Right lobe of liver (tissue), 6 donors: ENCODE results near the gene GALK1. TPM values are rescaled to one million over a fixed set of nuclear protein-coding genes. Genes with fewer than 3 reads are reported as not detected.

Source experiments
- ATAC-seq, 4 donors: fragments of 200-7000 bp; cut with Tn5 transposase; one replicate each; pipeline ENCODE4 v1.9.1; 2020; ENCODE audit warnings: mild to moderate bottlenecking in 4 of 4, moderate library complexity in 4 of 4
- DNase-seq, 3 donors: peaks; one replicate each; pipeline ENCODE4 v3.0.0-alpha.2; 2020
- H3K27ac ChIP-seq, 3 donors: fragments of 200-600 bp; one replicate each; pipeline ENCODE4 v1.8.0; 2022
- H3K27me3 ChIP-seq, 2 donors: fragments of 200-600 bp; one replicate each; pipeline ENCODE4 v1.8.0; 2022
- H3K36me3 ChIP-seq, 4 donors: fragments of 200-600 bp; sonication (generic) in 1 of 4; one replicate each; pipeline versions ENCODE4 v1.5.1 to v1.8.0; 2017 to 2022; ENCODE audit warnings: control low read depth in 1 of 4
- H3K4me1 ChIP-seq, 4 donors: fragments of 200-600 bp; sonication (generic) in 1 of 4; one replicate each; pipeline versions ENCODE4 v1.5.1 to v1.8.0; 2017 to 2022; ENCODE audit warnings: control low read depth in 1 of 4
- H3K4me3 ChIP-seq, 3 donors: fragments of 200-600 bp; one replicate each; pipeline ENCODE4 v1.8.0; 2022
- H3K9me3 ChIP-seq, 4 donors: fragments of 200-600 bp; sonication (generic) in 1 of 4; one replicate each; pipeline versions ENCODE4 v1.5.1 to v1.8.0; 2017 to 2022; ENCODE audit warnings: control low read depth in 1 of 4
- POLR2A ChIP-seq: fragments of 450-650 bp; IDR thresholded peaks from one replicate; pipeline ENCODE4 v1.6.1; 2017; ENCODE audit warnings: antibody characterized with exemption, mild to moderate bottlenecking
- WGBS: methylation state at CpG from one replicate; pipeline ENCODE4 v1.1.6; 2018; ENCODE audit warnings: low coverage, low lambda C conversion rate; ENCODE audit not compliant: insufficient coverage; ENCODE audit errors: missing lambda C conversion rate; 5-methylcytosine and 5-hydroxymethylcytosine counted together
- intact Hi-C, 2 donors: fragments of 100-400 bp; cut with DNase I; formaldehyde crosslinking; loops; one replicate each; pipeline versions ENCODE4 v1.11.2 to v1.14.1; 2022
- total RNA-seq, 6 experiments: library from RNA; depleted of rRNA in 2 of 6; stranded (reverse); fragments of >200 nt in 2 of 6; fragmentation: NEBNext Ultra II Directional in 3 of 6; extraction: Animal tissue kit (Norgen Biotek cat#: 25700) in 3 of 6; gene quantifications; one replicate each; pipeline versions ENCODE4 v1.1.0 to v1.2.4, GENCODE V29; 2016 to 2023
- TF ChIP-seq, protein P1 (sequence below), 4 donors: fragments of 200-600 bp in 3 of 4; fragments of 450-650 bp in 1 of 4; IDR thresholded peaks; one replicate each; pipeline versions ENCODE4 v1.5.1 to v1.8.0; 2016 to 2022; ENCODE audit warnings: antibody characterized with exemption in 4 of 4, mild to moderate bottlenecking in 2 of 4
- donor health status: DM: no; HTN: yes; CAD: no.
- donor health status: DM: no; HTN: no; CAD: no.
- donor health status: DM: no; HTN: no; CAD: no.
- donor health status: DM: no; HTN: yes; CAD: no.
- donor health status: DM: no; HTN: yes; CAD: no.

The GALK1 gene
- total RNA-seq, 6 experiments from 2014 or later: 38.6 to 87.4 (median 76.9) TPM

DNA sequence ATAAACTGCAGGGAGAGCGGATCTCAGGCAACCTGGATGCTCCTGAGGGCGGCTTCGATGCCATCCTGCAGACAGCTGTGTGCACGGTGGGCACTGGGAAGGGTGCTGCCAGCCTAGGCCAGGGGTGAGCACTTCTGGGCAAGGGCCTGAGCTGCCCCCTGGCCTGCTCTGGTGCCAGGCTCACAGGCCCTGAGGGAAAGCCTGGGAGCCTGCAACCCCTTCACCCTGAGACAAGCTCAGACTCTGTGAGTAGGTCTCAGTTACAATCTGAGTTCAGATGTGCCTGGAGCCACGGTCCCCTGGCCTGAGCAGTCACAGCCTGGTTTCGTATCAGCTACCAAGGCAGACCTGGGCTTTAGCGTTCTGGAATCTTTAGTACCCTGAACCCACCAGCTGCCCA lies 35.6 kb downstream of the GALK1 start:
- no peak for ATAC-seq
- Histone ChIP-seq H3K36me3 (no peaks in the 10 kb centered on the region), H3K27me3 (no peaks in the 10 kb centered on the region), H3K4me1 (peaks cover 0 to 2% (median 0%) of the 10 kb centered on the region in 4 donors), H3K9me3 (no peaks in the 10 kb centered on the region), H3K27ac (no peak overlapping the region), H3K4me3 (no peak overlapping the region)
- 60% methylated on average over 1 of the region's 7 CpGs for WGBS
- intact Hi-C loops: no loop called here
- no peak for DNase-seq
- TF ChIP-seq, protein P1, sequence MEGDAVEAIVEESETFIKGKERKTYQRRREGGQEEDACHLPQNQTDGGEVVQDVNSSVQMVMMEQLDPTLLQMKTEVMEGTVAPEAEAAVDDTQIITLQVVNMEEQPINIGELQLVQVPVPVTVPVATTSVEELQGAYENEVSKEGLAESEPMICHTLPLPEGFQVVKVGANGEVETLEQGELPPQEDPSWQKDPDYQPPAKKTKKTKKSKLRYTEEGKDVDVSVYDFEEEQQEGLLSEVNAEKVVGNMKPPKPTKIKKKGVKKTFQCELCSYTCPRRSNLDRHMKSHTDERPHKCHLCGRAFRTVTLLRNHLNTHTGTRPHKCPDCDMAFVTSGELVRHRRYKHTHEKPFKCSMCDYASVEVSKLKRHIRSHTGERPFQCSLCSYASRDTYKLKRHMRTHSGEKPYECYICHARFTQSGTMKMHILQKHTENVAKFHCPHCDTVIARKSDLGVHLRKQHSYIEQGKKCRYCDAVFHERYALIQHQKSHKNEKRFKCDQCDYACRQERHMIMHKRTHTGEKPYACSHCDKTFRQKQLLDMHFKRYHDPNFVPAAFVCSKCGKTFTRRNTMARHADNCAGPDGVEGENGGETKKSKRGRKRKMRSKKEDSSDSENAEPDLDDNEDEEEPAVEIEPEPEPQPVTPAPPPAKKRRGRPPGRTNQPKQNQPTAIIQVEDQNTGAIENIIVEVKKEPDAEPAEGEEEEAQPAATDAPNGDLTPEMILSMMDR (IDR thresholded peaks at IDR 0.05): no peak
- no peak for TF ChIP-seq POLR2A

DNA sequence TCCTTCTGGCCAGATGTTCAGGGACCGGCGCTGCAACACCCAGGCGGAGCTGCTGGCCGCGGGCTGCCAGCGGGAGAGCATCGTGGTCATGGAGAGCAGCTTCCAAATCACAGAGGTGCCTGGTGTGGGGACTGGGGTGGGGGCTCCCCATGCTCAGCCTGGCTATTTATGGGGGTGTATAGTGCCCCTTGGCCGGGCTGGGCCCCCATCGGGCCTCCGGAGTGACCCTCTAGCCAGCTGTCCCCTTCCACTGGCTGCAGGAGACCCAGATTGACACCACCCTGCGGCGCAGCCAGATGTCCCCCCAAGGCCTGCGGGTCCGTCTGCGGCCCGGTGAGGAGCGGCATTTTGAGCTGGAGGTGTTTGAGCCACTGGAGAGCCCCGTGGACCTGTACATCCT lies 37.6 kb downstream of the GALK1 start:
- intact Hi-C loops: no loop called here

DNA sequence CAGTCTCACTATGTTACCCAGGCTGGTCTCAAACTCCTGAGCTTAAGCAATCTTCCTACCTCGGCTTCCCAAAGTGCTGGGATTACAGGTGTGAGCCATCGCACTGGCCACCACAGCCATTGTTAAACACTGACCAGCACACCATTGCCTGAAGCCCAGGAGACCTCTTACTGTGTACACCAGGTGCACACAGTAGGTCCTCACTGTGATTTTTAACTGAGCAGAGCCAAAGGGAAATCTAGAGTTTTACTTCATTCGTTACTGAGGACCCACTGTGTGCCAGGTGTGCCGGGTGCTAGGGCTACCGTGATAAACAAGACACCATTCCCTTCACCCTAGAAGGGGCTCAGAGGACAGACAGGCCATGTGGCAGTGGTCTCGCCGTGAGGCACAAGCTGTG lies 39.5 kb downstream of the GALK1 start:
- DNase-seq (no peak), ATAC-seq (no peak)
- 88% methylated on average over 6 of the region's 7 CpGs for WGBS
- Histone ChIP-seq H3K4me3 (no peak overlapping the region), H3K27ac (no peak overlapping the region), H3K4me1 (no peaks in the 10 kb centered on the region), H3K9me3 (no peaks in the 10 kb centered on the region), H3K36me3 (no peaks in the 10 kb centered on the region), H3K27me3 (no peaks in the 10 kb centered on the region)
- TF ChIP-seq POLR2A: no peak
- TF ChIP-seq, protein P1 (IDR thresholded peaks at IDR 0.05): no peak
- intact Hi-C loops: no loop called here

More for the DNA sequence above, 37.6 kb downstream of the GALK1 start:
- TF ChIP-seq, protein P1 (IDR thresholded peaks at IDR 0.05): no peak
- TF ChIP-seq POLR2A: no peak
- ATAC-seq (no peak), DNase-seq (no peak)
- Histone ChIP-seq H3K4me3 (no peak overlapping the region), H3K4me1 (no peaks in the 10 kb centered on the region), H3K9me3 (no peaks in the 10 kb centered on the region), H3K36me3 (no peaks in the 10 kb centered on the region), H3K27me3 (no peaks in the 10 kb centered on the region), H3K27ac (no peak overlapping the region)
- WGBS: no CpG with 5 or more reads among the region's 18 CpGs

DNA sequence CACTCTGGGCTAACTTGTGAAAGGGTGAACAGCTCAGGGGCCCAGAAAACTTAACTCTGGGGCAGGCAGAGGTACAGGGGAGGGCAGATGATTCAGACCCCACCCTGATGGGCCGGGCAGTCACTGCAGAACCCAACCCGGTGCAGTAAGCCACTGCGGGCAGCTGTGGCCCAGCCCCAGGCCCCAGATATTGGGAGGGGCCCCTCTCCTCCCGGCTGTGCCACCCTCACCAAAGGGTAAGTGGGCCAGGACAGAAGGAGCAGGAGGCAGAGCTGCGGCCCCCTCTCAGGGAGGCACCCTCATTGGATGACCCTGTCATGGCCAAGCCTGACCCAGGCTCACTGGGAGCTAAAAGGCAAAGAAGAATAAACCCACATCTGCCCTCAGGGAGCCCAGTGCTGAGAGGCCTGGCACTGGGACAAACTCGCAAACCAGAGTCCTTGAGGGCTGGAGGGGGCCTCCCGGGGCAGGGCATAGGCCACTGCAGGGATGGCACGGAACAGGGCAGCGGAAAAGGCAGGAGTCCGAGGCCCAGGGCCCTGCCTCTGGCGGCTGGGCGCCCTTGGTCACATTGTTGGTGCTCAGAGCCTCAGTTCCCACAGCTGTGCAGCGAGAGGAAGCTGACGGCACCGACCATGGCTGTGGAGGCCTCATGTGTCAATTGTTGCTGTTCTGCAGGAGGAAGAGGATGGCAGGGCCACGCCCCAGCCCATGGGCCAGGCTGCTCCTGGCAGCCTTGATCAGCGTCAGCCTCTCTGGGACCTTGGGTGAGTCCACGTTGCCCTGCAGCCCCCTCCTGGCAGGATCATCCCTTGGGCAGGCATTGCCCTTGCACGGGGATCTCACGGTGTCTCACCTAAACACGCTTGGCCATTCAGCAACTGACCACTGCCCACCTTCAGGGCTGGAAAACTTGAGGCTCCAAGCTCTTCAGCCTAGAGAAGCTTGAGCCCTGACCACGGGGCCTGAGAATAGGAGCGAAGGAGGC lies 40.7 kb downstream of the GALK1 start:
- H3K36me3 ChIP-seq: no peaks in the 10 kb centered on the region
- ATAC-seq: no peak
- H3K27me3 ChIP-seq: no peaks in the 10 kb centered on the region
- intact Hi-C loops: no loop called here
- WGBS: 81% methylated on average over 4 of the region's 23 CpGs
- no peak overlapping the region for H3K4me3 ChIP-seq
- no peaks in the 10 kb centered on the region for H3K9me3 ChIP-seq
- no peak overlapping the region for H3K27ac ChIP-seq
- no peaks in the 10 kb centered on the region for H3K4me1 ChIP-seq
- TF ChIP-seq POLR2A: no peak
- TF ChIP-seq, protein P1 (IDR thresholded peaks at IDR 0.05): no peak
- no peak for DNase-seq
